ENCODE results near the gene OXSM. TPM values are rescaled to one million over a fixed set of nuclear protein-coding genes. Genes with fewer than 3 reads are reported as not detected.

OXSM gene
- polyA plus RNA-seq, 5 donors: 18.1 to 23.0 (median 19.1) TPM

DNA sequence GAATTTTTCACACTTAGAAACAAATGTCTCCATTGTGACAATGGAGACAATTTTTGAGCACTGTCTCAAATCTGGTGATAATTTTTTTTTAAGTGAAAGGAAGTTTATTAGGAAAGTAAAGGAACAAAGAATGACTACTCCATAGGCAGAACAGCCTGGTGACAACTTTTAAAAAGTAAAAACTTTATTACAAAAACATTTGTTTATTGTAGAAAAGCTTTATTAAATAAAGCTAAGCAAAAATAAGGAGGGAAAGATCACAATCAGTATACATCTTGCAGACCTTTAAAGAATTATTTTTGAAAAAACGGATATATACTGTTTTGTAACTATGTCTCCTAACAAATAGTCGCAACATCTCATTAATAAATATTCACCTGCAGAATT is 688 bp upstream of the OXSM start:
- no peak for DNase-seq

DNA sequence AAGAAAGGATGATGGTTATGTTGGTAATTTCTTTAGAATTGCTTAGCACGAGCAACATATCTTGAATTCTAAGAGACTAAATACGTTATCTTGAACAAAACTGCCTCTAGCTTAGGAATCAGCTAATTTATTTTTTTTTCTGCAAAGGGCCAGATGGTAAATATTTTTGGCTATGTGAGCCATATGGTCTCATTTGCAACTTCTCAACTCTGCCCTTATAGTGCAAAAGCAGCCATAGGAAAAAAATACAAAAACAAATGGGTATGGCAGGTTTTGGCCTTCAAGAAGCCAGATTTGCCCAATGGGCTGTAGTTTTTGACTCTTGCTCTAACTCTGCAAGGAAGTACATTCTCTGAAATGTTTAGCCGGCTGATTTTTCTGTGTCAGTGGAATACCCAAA is 11.9 kb downstream of the OXSM start:
- DNase-seq: no peak

DNA sequence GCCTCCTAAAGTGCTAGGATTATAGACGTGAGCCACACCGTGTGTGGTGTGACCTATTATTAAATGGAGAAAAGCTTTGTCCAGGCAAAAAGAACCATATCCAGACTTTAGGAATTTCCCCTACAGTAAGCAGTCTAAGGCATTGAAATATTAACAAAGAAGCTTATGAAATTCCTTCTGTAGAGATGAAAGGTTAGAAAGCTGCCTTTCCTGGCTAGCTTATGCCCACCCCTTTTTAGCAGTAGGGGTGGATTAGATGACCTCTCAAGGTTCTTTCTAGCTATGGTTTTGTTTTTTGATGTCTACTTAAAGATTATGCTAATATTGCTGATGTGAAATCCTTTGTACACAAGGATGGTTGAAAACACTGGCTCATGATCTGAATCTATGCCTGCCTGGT is 13.9 kb downstream of the OXSM start:
- DNase-seq: no peak

DNA sequence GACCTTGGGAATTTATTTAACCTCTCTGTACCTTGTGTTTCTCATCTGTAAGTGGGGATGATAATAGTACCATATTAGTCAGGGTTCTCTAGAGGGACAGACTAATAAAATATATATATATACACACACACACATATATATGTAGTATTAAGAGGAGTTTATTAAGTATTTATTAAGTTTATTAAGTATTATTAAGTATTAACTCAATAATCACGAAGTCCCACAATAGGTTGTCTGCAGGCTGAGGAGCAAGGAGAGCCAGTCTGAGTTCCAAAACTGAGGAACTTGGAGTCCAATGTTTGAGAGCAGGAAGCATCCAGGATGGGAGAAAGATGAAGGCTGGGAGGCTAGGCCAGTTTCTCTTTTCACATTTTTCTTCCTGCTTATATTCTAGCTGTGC is 14.8 kb downstream of the OXSM start:
- DNase-seq: no peak

DNA sequence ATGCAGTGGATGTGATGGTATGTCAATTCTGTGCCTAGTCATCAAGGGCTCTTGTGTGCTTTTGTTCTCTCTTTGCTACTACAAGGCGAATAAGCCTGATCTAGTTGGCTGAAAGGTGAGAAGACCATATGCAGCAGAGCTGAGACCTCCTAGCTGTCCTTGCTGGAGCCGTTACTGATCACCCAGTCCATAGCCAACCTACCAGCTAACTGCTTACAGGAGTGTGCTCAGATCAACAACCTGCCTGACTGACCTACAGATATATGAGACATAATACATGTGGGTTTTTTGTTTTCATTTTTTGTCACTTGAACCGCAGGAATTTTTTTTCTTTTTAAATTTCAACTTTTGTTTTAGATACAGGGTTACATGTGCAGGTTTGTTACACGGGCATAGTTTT is 22.8 kb downstream of the OXSM start:
- DNase-seq: no peak

DNA sequence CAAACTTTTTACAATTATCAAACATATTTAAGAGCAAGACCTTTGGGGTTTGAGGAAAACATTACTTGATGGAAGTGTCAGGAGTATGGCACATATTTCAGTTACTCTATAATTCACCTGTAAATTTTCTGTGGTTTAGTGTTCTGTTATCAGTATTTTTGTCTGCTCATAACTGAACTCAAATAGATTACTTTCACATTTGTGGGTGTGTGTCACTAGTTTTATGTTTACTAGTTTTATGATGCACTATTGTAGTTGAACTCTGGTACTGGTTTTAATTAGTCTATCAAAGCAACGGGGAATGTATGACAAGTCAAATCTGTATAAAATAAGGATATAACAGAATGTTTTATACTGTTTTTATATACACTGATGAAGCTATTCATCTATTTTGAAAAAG is 27.2 kb downstream of the OXSM start:
- no peak for DNase-seq

DNA sequence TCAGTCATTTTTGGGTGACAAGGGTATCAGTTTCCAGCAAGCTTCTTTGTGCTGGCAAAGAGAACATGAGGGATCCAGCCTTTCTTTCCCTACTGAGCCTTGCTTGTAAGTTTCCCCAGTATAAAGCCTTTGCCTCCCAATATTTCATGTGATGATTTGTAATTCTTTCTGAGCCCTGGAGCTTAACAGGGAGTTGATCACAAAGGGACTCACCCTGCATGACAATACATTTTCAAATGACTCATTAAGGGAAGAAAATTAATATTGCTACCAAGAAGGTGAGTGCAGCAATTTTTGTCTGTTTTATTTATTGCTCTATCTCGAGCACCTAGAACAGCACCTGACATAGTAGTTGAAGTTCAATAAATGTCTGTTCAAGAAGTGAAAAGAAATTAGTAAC is 27.7 kb downstream of the OXSM start:
- DNase-seq: no peak

DNA sequence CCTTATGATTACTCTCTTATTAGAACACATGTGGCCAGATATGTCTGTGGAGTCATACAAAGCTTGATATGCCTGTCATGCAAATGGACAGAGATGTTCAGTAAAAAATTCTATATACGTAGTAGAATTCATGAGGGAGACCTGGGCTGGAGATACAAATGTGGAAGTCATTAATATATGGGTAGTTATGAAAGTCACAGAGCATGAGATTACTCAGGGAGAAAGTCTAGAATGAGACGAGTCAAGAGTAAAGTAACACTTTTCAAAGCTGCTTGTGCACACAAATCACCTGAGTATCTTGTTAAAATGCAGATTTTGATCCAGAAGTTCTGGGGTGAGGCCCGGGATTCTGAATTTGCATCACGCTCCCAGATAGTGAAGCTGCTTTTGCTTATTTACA is 28.4 kb downstream of the OXSM start:
- no peak for DNase-seq

DNA sequence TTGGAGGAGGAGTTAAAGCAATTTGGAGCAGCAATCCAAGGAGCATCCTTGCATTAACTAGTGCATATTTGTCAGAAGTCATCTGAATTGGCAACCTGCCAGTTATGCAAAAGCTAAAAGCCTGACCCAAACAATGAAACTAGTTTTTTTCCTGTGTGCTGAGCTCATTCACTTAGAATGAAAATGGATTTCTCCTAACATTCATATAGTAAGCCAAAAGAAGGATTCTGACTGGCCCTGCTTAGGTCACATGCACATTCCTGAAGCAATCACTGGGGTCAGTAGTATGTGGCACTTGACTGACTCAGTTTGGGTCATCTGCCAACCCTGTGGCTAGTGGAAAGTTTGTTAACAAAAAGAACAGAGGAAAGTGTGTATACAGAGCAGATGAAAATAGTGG is 30.5 kb downstream of the OXSM start:
- no peak for DNase-seq

DNA sequence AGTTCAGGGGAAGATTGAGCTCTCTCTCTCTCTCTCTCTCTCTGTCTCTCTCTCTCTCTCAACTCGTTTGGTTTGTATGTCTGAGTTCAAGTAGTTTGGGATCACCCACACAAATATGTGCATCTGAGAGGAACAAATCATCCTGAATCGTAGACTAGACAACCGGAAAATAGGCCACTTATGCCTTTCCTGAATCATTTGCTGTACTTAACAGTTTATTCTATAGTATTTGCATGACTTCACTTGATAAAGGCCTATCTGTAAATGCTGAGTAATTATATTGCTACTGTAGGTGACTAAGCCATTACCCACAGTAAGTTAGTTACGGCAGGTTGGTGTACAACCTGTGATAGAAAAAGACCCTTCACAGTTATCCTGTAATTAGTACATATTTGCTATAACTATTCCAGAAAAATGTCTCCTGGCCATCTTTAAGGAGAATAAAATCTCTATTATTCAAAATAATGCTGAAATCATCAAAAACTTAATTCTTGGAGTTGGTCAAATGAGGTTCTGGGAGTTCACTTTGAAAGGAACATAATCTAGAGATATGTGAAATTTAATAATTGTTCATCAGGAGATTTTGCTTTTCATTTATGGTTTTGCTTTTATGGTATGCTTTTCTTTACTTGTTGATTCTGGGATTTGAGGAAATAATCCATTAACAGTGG is 31.1 kb downstream of the OXSM start:
- no peak for DNase-seq

DNA sequence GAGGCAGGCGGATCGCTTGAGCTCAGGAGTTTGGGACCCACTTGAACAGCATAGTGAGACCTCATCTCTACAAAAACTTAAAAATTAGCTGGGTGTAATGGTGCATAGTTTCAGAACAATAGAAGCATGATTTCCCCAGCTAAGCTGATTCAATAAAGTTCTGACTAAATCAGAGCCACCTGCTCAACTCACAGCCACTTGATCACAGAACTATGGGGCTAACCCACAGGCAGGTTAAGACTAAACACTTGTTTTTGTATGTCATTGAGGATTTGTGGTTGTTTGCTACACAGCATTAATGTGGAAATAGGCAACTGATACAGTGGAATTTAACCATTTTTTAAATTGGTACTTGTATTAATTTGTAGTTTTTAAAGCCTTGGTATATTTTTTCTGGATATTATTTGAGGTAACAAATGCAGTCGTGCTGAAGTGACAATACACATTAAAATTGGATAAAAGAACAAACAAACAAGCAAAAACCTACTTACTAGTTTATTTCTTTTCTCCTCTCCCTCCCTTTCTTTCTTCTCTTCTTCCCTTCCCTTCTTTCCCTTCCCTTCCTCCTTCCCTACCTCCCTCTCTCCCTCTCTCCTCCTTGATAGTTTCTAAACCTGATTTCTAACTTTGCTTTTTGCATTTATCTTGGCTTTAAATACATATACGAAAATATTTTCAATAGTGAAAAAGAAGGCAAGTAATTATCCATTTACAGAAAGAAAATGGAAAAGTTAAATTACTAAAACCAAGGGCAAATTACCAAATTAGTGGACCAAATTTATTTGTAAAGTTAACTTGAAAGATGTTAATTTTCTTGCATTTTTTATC is 32.1 kb downstream of the OXSM start:
- DNase-seq: no peak

DNA sequence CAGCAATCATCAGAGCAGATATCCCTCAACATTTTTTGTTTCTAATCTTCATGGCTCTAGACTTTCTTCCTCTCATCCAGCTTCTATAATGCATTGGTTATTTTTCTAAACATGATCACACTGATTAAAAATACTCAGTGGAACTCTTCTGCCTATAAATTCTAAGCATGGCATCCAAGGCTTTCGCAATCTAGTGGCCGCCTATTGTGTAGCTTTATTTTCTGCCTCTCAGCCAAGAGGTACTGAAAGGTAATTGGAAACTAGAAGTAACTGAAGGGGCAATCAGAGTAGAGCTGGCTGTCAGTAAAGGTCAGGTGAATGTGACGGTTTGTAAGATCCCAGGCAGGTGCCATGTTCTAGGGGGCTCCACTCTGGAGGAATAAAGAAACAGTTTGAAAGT is 33.4 kb downstream of the OXSM start:
- no peak for DNase-seq

DNA sequence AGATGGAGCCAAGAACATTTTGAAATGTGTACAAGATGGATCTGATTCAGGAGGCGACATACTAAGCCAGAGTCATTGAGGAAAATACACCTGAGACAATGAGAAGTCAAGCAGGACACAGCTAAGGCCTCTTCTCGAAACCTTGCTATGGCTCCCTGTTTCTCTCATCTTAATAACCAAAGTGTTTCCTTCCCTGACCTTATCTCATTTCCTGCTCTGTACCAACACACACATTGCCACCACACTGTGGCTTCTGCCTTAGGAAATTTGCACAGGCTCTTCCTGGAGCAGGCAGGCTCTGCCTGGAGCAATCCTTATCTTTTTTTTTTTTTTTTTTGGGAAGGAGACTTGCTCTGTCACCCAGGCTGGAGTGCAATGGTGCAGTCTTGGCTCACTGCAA is 36.6 kb downstream of the OXSM start:
- DNase-seq: no peak

DNA sequence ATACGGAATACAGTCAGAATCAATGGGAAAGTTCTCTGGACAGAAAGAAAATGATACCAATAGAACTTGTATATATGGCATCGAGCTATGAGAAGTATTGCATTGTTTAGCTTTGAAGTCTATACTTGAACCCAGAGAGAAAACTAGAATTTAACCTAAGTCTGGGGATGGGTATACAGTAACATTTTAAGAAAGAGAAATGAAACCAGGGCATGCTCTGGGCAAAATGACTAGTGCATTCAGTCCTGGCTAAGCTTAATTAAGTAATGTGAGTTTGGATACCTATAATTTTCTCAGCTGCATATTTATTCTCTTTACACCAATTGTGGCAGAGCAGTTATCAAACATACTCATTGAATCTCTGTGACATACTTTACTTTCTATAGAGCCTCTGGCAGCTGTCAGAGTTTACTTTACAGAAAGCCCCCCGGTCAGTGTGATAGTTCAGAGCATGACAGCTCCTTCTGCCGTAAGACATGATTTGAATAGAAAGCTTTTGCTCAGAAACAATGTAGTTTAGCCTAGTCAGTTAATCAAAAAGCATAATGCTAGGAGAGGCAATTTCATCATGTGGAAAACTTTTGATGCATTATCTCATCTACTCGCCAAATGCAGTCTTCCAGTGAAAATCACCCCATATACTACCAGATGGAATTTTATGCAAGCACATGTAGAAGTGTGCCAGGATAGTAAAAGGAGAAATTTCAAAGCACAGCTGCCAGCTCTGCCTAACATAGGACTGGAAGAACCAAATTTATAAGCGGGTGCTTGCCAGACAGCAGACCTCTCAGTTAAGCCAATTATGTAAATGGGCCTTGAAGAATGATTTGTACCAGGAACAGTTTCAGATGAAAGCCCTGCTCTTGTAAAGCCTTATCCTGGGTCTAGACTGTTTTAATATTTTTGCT is 40.7 kb downstream of the OXSM start:
- no peak for DNase-seq

DNA sequence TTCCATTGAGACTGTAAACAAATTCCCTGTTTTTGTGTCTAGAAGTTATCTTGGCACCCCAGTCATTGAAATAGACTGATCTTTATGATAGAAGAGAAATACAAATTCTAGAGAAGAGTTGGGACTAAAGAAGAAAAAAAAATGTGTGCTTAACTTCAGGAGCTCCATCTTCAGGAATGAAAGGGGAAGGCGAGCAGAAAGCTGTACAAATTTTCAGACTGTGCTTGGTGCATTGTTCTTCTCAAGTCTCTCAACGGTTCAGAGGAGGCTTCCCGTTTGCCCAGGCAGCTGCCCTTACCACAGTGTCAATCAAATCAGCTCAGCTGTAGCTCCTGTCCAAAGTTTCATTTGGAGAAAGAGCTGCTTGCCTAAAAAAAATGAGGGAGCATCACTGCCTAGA is 41.7 kb downstream of the OXSM start:
- DNase-seq: no peak

DNA sequence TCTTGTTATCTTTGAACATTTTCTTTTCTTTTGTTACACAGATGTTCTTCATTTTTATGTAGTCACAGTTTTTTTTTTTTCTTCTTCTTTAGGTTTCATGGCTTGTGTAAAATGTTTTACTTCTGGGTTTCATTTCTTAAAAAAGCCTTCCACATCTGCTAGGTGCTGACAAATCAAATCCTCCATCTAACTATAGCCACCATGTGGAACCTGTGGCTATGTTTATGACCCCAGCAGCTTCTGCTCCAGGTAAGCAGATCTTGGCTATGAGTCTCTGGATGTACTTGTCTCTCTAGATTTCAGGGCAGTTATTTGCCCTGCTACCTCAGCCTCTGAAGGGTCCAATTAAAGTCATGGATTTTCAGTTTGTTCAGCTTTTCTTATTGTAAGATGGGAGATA is 44.5 kb downstream of the OXSM start:
- no peak for DNase-seq

DNA sequence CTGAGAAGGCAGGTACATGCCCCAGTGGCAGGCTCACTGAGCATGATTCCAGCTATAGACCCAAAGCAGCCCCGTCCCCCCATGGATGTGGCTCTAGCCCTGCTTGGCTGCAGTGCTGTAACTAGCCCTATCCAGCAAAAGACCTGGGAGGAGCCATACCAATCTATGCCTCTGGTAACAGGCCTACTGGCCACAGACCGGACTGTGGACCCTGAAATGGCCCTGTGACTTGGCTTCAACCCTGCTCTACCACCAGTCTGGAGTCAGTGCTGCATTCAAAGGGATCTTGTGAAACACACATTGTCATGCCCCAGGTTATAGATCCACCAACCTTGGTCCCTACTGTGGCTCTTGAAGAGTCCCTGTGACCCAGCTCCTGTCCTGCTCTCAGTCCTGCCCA is 46.7 kb downstream of the OXSM start:
- no peak for DNase-seq

DNA sequence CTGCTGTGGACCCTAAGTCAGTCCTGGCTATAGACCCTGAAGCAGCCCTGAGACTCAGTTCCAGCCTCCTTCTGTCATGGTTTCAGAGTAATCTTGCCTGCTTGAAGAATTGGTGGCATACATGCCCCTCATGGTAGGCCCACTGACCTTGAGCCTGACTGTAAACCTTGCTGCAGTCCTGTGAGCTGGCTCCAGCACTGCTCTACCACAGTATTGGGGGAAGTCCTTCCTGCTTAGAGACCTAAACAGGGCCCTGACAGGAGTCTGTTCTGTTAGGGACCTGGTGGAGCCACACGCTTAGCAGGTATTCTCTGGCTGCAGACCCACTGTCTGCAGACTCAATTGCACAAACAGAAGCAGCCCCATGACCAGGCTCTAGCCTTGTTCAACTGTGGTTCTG is 47.1 kb downstream of the OXSM start:
- no peak for DNase-seq

DNA sequence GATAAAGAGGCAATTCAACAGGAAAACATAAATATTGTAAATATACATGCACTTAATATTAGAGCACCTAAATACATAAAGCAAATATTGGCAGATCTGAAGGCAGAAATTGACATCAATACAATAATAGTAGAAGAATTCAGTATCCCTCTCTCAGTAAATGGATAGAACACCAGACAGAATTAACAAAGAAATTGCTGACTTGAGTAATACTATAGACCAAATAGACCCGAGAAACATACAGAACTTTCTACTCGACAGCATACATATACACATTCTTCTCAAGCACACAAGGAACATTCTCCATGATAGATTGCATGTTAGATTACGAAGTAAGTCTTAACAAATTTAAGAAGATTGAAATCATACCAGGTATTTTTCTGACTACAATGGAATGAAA is 50.2 kb downstream of the OXSM start:
- no peak for DNase-seq

DNA sequence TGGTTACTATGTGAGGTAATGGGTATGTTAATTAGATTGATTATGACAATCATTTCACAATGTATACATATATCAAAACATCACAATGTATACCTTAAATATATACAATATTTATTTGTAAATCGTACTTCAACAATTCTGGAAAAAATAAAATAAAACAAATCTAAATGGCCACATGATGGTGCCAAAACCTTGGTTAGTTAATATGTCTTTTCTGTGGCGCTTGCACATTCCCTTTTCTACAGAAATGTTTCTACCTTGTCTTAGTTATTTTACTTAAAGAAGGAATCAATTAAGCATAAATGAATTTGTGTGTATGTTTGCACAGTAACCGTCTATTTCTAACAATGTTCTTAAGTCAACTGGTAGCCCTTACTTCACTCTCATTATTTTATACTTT is 53.4 kb downstream of the OXSM start:
- no peak for DNase-seq
